Measurements from ENCODE around the gene LY6G6F. TPM values are rescaled to one million over a fixed set of nuclear protein-coding genes. Genes with fewer than 3 reads are reported as not detected.

LY6G6F gene
- total and polyA plus RNA-seq, 2 donors (not counting 3 experiments of a cell fraction or from before 2014, with no cell fraction given) = not detected

DNA sequence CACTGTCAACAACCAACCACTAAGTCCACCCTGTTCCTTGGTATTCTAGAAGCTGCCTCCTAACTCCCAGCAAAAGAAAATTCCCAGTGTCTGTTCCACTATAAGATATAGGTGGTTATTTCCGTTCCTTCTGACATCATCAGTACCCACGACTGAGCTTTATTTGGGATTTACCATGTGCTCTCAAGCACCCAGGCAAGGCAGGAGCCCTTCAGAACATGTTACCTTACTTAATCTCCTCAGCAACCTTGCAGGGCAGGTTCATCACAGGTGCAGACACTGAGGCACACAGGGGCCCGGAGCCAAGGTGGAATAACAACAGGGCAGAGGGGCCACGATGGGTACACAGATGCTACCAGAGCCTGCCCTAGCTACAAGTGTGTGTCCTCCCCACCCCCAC is 14.3 kb upstream of the LY6G6F start:
- Histone ChIP-seq H3K36me3 (ENCODE audit: control insufficient read depth in 2 of 2, extremely low read depth in 1 of 2, insufficient read depth in 2 of 2, low read length in 2 of 2) (peaks cover 6 to 46% of the 10 kb centered on the region in 2 experiments), H3K4me2 (ENCODE audit: insufficient read depth, low read length) (no peak overlapping the region), H2AFZ (ENCODE audit: low read depth, low read length) (no peak overlapping the region), H3K9ac (replicated peaks; ENCODE audit: extremely low read depth, insufficient read depth, low read length) (no peak overlapping the region), H3K4me3 (replicated peaks in 1 of 3; ENCODE audit: insufficient read depth in 1 of 3, low read depth in 1 of 3, low read length in 3 of 3) (no peak overlapping the region), H3K9me1 (replicated peaks; ENCODE audit: control insufficient read depth, extremely low read depth, insufficient read depth, low read length) (no peaks in the 10 kb centered on the region), H3K79me2 (ENCODE audit: control insufficient read depth, insufficient read depth, low read length) (no peaks in the 10 kb centered on the region), H3K4me1 (ENCODE audit: control insufficient read depth, extremely low read depth, insufficient read depth, low read length) (peaks cover 10% of the 10 kb centered on the region), H3K27me3 (ENCODE audit: control insufficient read depth in 2 of 2, insufficient read depth in 2 of 2, low read length in 2 of 2) (no peaks in the 10 kb centered on the region), H4K20me1 (replicated peaks; ENCODE audit: control insufficient read depth, extremely low read depth, insufficient read depth, low read length) (no peaks in the 10 kb centered on the region), H3K9me3 (replicated peaks; ENCODE audit: control insufficient read depth, insufficient read depth, low read length) (no peaks in the 10 kb centered on the region), H3K27ac (ENCODE audit: insufficient read depth, low read depth, low read length) (no peak overlapping the region)
- TF ChIP-seq JUN (IDR thresholded peaks at IDR 0.05; ENCODE audit: borderline replicate concordance, insufficient read depth, insufficient read length, low read depth) (no peak), FOS (IDR thresholded peaks at IDR 0.05; ENCODE audit: borderline replicate concordance, insufficient read depth, low read length) (no peak), POLR2AphosphoS5 (IDR thresholded peaks at IDR 0.05; ENCODE audit: insufficient read depth, low read depth, low read length) (no peak), EZH2 (IDR thresholded peaks at IDR 0.05; ENCODE audit: borderline replicate concordance, low read depth, low read length, severe bottlenecking) (no peak), POLR2A (IDR thresholded peaks at IDR 0.05; ENCODE audit: low read depth, low read length) (no peak), GATA2 (IDR thresholded peaks at IDR 0.05; ENCODE audit: insufficient read depth, insufficient read length, low read depth, low read length) (no peak), MYC (IDR thresholded peaks at IDR 0.05; ENCODE audit: low read depth, low read length) (no peak)
- TF ChIP-seq, protein P1, sequence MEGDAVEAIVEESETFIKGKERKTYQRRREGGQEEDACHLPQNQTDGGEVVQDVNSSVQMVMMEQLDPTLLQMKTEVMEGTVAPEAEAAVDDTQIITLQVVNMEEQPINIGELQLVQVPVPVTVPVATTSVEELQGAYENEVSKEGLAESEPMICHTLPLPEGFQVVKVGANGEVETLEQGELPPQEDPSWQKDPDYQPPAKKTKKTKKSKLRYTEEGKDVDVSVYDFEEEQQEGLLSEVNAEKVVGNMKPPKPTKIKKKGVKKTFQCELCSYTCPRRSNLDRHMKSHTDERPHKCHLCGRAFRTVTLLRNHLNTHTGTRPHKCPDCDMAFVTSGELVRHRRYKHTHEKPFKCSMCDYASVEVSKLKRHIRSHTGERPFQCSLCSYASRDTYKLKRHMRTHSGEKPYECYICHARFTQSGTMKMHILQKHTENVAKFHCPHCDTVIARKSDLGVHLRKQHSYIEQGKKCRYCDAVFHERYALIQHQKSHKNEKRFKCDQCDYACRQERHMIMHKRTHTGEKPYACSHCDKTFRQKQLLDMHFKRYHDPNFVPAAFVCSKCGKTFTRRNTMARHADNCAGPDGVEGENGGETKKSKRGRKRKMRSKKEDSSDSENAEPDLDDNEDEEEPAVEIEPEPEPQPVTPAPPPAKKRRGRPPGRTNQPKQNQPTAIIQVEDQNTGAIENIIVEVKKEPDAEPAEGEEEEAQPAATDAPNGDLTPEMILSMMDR (IDR thresholded peaks at IDR 0.05; ENCODE audit: extremely low read depth in 1 of 2, insufficient read depth in 1 of 2, low read depth in 1 of 2, low read length in 2 of 2) = no peak
- TF ChIP-seq, protein P2, sequence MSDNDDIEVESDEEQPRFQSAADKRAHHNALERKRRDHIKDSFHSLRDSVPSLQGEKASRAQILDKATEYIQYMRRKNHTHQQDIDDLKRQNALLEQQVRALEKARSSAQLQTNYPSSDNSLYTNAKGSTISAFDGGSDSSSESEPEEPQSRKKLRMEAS (IDR thresholded peaks at IDR 0.05; ENCODE audit: insufficient read depth, insufficient read length) = no peak
- ChIA-PET CTCF (interaction anchor here (1.4 to 2.1 kb wide), 2 partner anchors 114 to 138 kb away, joined by 4 to 5 read pairs; partner anchors contain the start of gene LSM2), POLR2A (no interaction called here)
- no TSS peak for BruUV-seq (replicated peaks)
- dilution Hi-C loops (cut with MboI; ENCODE audit: extremely low pct_ligation_motif_present, low sequenced_read_pairs) (no loop called here), intact Hi-C loops (cut with micrococcal nuclease) (no loop called here)
- FAIRE-seq = no peak
- DNase-seq (ENCODE audit: low read depth, low spot score) = no peak

Measured in endothelial cell of umbilical vein (primary cell).